ENCODE results near the gene TADA3.

GRCh38 chr3:9749296-9749644, 43.0 kb downstream of the TADA3 start:
- no peak for TF ChIP-seq CTCF (IDR thresholded peaks at IDR 0.05)
- TF ChIP-seq POLR2A (IDR thresholded peaks at IDR 0.05) = no peak

Data from Peyer's patch (tissue), 4 donors.